Kidney (tissue), 14 donors: ENCODE measurements around the gene MAPT. TPM values are rescaled to one million over a fixed set of nuclear protein-coding genes. Genes with fewer than 3 reads are reported as not detected.

Experiments used
- DNase-seq, 5 donors: peaks; one replicate each; pipeline ENCODE4 v3.0.0-alpha.2; 2013 to 2020
- FAIRE-seq: peaks from 2 replicates; lab custom pipeline; 2012; peaks lifted over from hg19 to GRCh38; lab: Jason Lieb, UNC
- H3K27ac ChIP-seq, 2 donors: one replicate each; pipeline ENCODE4 v1.7.0; 2013; ENCODE audit warnings: low read depth in 2 of 2, low read length in 2 of 2, inconsistent platforms in 1 of 2
- H3K27me3 ChIP-seq: one replicate; pipeline ENCODE4 v1.7.1; 2013; ENCODE audit warnings: low read length, inconsistent platforms; ENCODE audit not compliant: control insufficient read depth, insufficient read depth
- H3K36me3 ChIP-seq, 3 donors: one replicate each; pipeline versions ENCODE4 v1.7.0 to v1.7.1; 2013; ENCODE audit warnings: low read length in 3 of 3, control low read depth in 1 of 3, inconsistent platforms in 1 of 3; ENCODE audit not compliant: insufficient read depth in 3 of 3, control insufficient read depth in 2 of 3
- H3K4me1 ChIP-seq, 3 donors: one replicate each; pipeline versions ENCODE4 v1.7.0 to v1.7.1; 2013; ENCODE audit warnings: low read length in 3 of 3, inconsistent platforms in 1 of 3, low read depth in 1 of 3; ENCODE audit not compliant: control insufficient read depth in 2 of 3, insufficient read depth in 2 of 3
- H3K4me3 ChIP-seq, 3 donors: one replicate each; pipeline versions ENCODE4 v1.7.0 to v1.8.1; 2013; ENCODE audit warnings: low read length in 3 of 3, control low read depth in 1 of 3, inconsistent platforms in 1 of 3
- H3K9ac ChIP-seq, 3 donors: one replicate each; pipeline versions ENCODE4 v1.7.0 to v1.7.1; 2013; ENCODE audit warnings: low read length in 3 of 3, control low read depth in 1 of 3, inconsistent platforms in 1 of 3
- H3K9me3 ChIP-seq, 3 donors: one replicate each; pipeline versions ENCODE4 v1.7.0 to v1.7.1; 2013; ENCODE audit warnings: low read length in 3 of 3, control low read depth in 1 of 3, inconsistent platforms in 1 of 3; ENCODE audit not compliant: control insufficient read depth in 2 of 3, insufficient read depth in 1 of 3
- intact Hi-C: fragments of 100-400 bp; cut with DNase I; formaldehyde crosslinking; loops from one replicate; pipeline ENCODE4 v1.11.1; 2022
- polyA plus RNA-seq: library from polyadenylated mRNA; stranded (reverse); fragments of 350-450 nt; fragmentation: Illumina TruSeq; extraction: RNeasy Lipid Tissue Mini Kit (QIAGEN cat#74804); gene quantifications from one replicate; pipeline ENCODE4 v1.2.3, GENCODE V29; 2014; ENCODE audit warnings: low read depth, low replicate concordance; ENCODE audit not compliant: insufficient read depth
- total RNA-seq: library from RNA; stranded (reverse); fragmentation: NEBNext Ultra II Directional; extraction: Animal tissue kit (Norgen Biotek cat#: 25700); gene quantifications from one replicate; pipeline ENCODE4 v1.2.1, GENCODE V29; 2021
- TF ChIP-seq, protein P1 (sequence below): IDR thresholded peaks from 3 replicates; pipeline ENCODE4 v1.5.1; 2012; ENCODE audit warnings: mild to moderate bottlenecking, moderate library complexity, borderline replicate concordance; ENCODE audit not compliant: insufficient read depth; ENCODE audit errors: extremely low read depth
- donor health status: control.
- donor health status: control.
- donor health status: control.
- donor health status: control.
- donor health status: control.
- donor health status: DM: yes; HTN: yes; CAD: no.
- donor health status: Normal renal cell carcinoma (clear cell type).

The MAPT gene
- total and polyA plus RNA-seq, 2 donors from 2014 or later = 2.9 to 15.4 TPM

GRCh38 chr17:45960311-45960710, 66.0 kb downstream of the MAPT start:
- Histone ChIP-seq H3K27ac (no peak overlapping the region), H3K9me3 (no peaks in the 10 kb centered on the region), H3K36me3 (no peaks in the 10 kb centered on the region), H3K9ac (no peak overlapping the region), H3K27me3 (no peaks in the 10 kb centered on the region), H3K4me3 (no peak overlapping the region), H3K4me1 (no peaks in the 10 kb centered on the region)
- intact Hi-C loops = no loop called here
- TF ChIP-seq, protein P1, sequence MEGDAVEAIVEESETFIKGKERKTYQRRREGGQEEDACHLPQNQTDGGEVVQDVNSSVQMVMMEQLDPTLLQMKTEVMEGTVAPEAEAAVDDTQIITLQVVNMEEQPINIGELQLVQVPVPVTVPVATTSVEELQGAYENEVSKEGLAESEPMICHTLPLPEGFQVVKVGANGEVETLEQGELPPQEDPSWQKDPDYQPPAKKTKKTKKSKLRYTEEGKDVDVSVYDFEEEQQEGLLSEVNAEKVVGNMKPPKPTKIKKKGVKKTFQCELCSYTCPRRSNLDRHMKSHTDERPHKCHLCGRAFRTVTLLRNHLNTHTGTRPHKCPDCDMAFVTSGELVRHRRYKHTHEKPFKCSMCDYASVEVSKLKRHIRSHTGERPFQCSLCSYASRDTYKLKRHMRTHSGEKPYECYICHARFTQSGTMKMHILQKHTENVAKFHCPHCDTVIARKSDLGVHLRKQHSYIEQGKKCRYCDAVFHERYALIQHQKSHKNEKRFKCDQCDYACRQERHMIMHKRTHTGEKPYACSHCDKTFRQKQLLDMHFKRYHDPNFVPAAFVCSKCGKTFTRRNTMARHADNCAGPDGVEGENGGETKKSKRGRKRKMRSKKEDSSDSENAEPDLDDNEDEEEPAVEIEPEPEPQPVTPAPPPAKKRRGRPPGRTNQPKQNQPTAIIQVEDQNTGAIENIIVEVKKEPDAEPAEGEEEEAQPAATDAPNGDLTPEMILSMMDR = no peak
- FAIRE-seq (no peak), DNase-seq (no peak)

- H3K27ac ChIP-seq = no peak overlapping the region
- no peaks in the 10 kb centered on the region for H3K27me3 ChIP-seq
- no peaks in the 10 kb centered on the region for H3K36me3 ChIP-seq
- TF ChIP-seq, protein P1 = no peak
- DNase-seq = no peak
- no peak for FAIRE-seq
- no peaks in the 10 kb centered on the region for H3K9me3 ChIP-seq
- H3K4me1 ChIP-seq = no peaks in the 10 kb centered on the region
- H3K4me3 ChIP-seq = no peak overlapping the region
- intact Hi-C loops = no loop called here
- no peak overlapping the region for H3K9ac ChIP-seq
Observed at GRCh38 chr17:45961206-45961605, 66.9 kb downstream of the MAPT start.

DNA sequence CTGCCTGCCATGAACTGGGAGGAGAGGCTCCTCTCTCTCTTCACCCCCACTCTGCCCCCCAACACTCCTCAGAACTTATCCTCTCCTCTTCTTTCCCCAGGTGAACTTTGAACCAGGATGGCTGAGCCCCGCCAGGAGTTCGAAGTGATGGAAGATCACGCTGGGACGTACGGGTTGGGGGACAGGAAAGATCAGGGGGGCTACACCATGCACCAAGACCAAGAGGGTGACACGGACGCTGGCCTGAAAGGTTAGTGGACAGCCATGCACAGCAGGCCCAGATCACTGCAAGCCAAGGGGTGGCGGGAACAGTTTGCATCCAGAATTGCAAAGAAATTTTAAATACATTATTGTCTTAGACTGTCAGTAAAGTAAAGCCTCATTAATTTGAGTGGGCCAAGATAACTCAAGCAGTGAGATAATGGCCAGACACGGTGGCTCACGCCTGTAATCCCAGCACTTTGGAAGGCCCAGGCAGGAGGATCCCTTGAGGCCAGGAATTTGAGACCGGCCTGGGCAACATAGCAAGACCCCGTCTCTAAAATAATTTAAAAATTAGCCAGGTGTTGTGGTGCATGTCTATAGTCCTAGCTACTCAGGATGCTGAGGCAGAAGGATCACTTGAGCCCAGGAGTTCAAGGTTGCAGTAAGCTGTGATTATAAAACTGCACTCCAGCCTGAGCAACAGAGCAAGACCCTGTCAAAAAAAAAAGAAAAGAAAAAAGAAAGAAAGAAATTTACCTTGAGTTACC, 68.0 kb downstream of the MAPT start:
- Histone ChIP-seq H3K4me1 (no peaks in the 10 kb centered on the region), H3K27ac (no peak overlapping the region), H3K27me3 (no peaks in the 10 kb centered on the region), H3K9me3 (no peaks in the 10 kb centered on the region), H3K36me3 (no peaks in the 10 kb centered on the region), H3K9ac (no peak overlapping the region), H3K4me3 (no peak overlapping the region)
- intact Hi-C loops = no loop called here
- FAIRE-seq (no peak), DNase-seq (no peak)
- TF ChIP-seq, protein P1 = no peak
